ENCODE data around the gene HSBP1L1. TPM values are rescaled to one million over a fixed set of nuclear protein-coding genes. Genes with fewer than 3 reads are reported as not detected.

The HSBP1L1 gene
- total and polyA plus RNA-seq, 2 of the 13 experiments (the other 11 are each of a cell fraction or from before 2014, with no cell fraction given): 22.6 to 45.1 TPM

DNA sequence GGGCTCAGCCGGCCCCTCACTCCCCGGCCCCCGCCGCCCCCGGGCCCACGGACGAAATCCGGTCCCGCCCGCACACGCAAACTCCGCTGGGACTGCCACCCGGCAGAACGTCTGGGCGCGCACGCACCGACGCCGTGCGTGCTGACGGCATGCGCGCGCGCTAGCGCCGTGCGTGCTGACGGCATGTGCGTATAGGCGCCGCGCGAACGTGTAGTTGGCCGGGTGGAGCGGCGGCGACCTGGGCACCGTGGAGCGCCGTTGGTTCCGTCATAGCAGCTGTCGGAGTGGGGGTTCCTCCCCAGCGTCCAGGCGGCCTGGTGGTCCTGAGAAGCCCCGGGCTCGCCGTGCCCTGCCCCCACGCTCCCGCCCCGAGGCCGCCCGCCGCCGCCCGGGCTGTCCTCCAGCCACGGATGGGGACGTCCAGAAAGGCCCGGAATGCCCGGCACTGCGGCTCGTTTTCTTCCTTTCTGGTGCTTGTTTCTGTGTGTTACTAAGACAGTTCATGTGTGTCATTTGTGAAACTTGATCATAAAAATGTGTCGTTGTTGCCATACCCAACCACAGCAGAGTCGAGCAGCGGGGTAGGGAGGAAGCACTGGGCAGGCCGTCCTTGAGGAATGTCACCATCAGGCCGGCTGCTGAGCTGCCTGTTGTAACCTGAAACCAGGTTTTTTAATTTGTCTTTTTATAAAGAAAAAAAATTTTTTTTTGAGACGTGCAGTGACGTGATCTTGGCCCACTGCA is 24.2 kb downstream of the HSBP1L1 start, which contains the start of gene TXNL4A (continued):
- TF ChIP-seq ZNF503 (CRISPR knock-in tag; IDR thresholded peaks at IDR 0.05): peak; percentile 50; the same call in 1 of the 2 replicates
- TF ChIP-seq, protein P1, sequence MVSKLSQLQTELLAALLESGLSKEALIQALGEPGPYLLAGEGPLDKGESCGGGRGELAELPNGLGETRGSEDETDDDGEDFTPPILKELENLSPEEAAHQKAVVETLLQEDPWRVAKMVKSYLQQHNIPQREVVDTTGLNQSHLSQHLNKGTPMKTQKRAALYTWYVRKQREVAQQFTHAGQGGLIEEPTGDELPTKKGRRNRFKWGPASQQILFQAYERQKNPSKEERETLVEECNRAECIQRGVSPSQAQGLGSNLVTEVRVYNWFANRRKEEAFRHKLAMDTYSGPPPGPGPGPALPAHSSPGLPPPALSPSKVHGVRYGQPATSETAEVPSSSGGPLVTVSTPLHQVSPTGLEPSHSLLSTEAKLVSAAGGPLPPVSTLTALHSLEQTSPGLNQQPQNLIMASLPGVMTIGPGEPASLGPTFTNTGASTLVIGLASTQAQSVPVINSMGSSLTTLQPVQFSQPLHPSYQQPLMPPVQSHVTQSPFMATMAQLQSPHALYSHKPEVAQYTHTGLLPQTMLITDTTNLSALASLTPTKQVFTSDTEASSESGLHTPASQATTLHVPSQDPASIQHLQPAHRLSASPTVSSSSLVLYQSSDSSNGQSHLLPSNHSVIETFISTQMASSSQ (IDR thresholded peaks at IDR 0.05; ENCODE audit: low read depth): no peak
- TF ChIP-seq, protein P1 (CRISPR knock-in tag; IDR thresholded peaks at IDR 0.05; ENCODE audit: borderline replicate concordance): peak; percentile 68; the same call in 1 of the 2 replicates
- TF ChIP-seq CENPT (CRISPR knock-in tag; IDR thresholded peaks at IDR 0.05; ENCODE audit: low read depth): no peak; the same call in 1 of the 2 replicates
- TF ChIP-seq RFXAP (CRISPR knock-in tag; IDR thresholded peaks at IDR 0.05; ENCODE audit: borderline replicate concordance): peak; percentile 80; the same call in 1 of the 2 replicates
- no peak for TF ChIP-seq PHF21A (CRISPR knock-in tag; IDR thresholded peaks at IDR 0.05)
- TF ChIP-seq TBX2 (CRISPR knock-in tag; IDR thresholded peaks at IDR 0.05; ENCODE audit: borderline replicate concordance): peak; percentile 87
- TF ChIP-seq ZSCAN31 (CRISPR knock-in tag; IDR thresholded peaks at IDR 0.05; ENCODE audit: low read depth): 0 out of 2 replicates have a peak, but pooled peaks have one; percentile 70
- no peak for TF ChIP-seq IRF2 (CRISPR knock-in tag; IDR thresholded peaks at IDR 0.05)
- TF ChIP-seq ZNF343 (CRISPR knock-in tag; IDR thresholded peaks at IDR 0.05): no peak
- peak; percentile 80; the same call in 1 of the 2 replicates for TF ChIP-seq ZNF224 (CRISPR knock-in tag; IDR thresholded peaks at IDR 0.05)
- 0 out of 2 replicates have a peak, but pooled peaks have one; percentile 61 for TF ChIP-seq ZNF232 (CRISPR knock-in tag; IDR thresholded peaks at IDR 0.05; ENCODE audit: borderline replicate concordance)
- 0 out of 2 replicates have a peak, but pooled peaks have one; percentile 2 for TF ChIP-seq ZNF292 (CRISPR knock-in tag; IDR thresholded peaks at IDR 0.05; ENCODE audit: borderline replicate concordance, low read depth)
- peak; percentile 52; the same call in 1 of the 2 replicates for TF ChIP-seq ISL2 (CRISPR knock-in tag; IDR thresholded peaks at IDR 0.05)
- TF ChIP-seq AGO2 (optimal IDR thresholded peaks at IDR 0.05; ENCODE audit: low read depth, low read length): peak; percentile 79
- TF ChIP-seq ZNF607 (CRISPR knock-in tag; IDR thresholded peaks at IDR 0.05; ENCODE audit: borderline replicate concordance): peak; percentile 62; the same call in 1 of the 2 replicates
- TF ChIP-seq NFIC (IDR thresholded peaks at IDR 0.05; ENCODE audit: low read length): no peak
- TF ChIP-seq MIER2 (CRISPR knock-in tag; IDR thresholded peaks at IDR 0.05): no peak
- 0 out of 2 replicates have a peak, but pooled peaks have one; percentile 68 for TF ChIP-seq ZNF510 (CRISPR knock-in tag; IDR thresholded peaks at IDR 0.05; ENCODE audit: low read depth)
- TF ChIP-seq NFYB (CRISPR knock-in tag; IDR thresholded peaks at IDR 0.05): peak; percentile 24; the same call in 1 of the 2 replicates
- TF ChIP-seq ZBTB25 (CRISPR knock-in tag; IDR thresholded peaks at IDR 0.05): peak; percentile 63; the same call in 1 of the 2 replicates
- no peak for TF ChIP-seq SOX6 (IDR thresholded peaks at IDR 0.05)
- 0 out of 2 replicates have a peak, but pooled peaks have one; percentile 55 for TF ChIP-seq SOX6 (CRISPR knock-in tag; IDR thresholded peaks at IDR 0.05)

Measured in HepG2 (cell line).